ENCODE measurements around the gene KIF3A.

The KIF3A gene

GRCh38 chr5:132673939-132674630 is 63.3 kb downstream of the KIF3A start, which contains the start of gene IL4:
Gene IL4, plus strand, starts transcription at chr5:132673989. Its CDS starts 62 bp downstream, at chr5:132674051.
- Histone ChIP-seq H3K27ac (peak within 1 kb of the TSS; percentile 59 to 88), H3K4me3 (peak within 1 kb of the TSS; percentile 27)
- peak; percentile 58 for DNase-seq (ENCODE audit: low spot score)
- TF ChIP-seq, protein P1, sequence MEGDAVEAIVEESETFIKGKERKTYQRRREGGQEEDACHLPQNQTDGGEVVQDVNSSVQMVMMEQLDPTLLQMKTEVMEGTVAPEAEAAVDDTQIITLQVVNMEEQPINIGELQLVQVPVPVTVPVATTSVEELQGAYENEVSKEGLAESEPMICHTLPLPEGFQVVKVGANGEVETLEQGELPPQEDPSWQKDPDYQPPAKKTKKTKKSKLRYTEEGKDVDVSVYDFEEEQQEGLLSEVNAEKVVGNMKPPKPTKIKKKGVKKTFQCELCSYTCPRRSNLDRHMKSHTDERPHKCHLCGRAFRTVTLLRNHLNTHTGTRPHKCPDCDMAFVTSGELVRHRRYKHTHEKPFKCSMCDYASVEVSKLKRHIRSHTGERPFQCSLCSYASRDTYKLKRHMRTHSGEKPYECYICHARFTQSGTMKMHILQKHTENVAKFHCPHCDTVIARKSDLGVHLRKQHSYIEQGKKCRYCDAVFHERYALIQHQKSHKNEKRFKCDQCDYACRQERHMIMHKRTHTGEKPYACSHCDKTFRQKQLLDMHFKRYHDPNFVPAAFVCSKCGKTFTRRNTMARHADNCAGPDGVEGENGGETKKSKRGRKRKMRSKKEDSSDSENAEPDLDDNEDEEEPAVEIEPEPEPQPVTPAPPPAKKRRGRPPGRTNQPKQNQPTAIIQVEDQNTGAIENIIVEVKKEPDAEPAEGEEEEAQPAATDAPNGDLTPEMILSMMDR (IDR thresholded peaks at IDR 0.05): no peak

- TF ChIP-seq, protein P1 (IDR thresholded peaks at IDR 0.05): no peak
- DNase-seq (ENCODE audit: low spot score): no peak
- H3K27ac ChIP-seq: no peak overlapping the region
Measured at GRCh38 chr5:132673488-132673887, 63.9 kb downstream of the KIF3A start.

DNA sequence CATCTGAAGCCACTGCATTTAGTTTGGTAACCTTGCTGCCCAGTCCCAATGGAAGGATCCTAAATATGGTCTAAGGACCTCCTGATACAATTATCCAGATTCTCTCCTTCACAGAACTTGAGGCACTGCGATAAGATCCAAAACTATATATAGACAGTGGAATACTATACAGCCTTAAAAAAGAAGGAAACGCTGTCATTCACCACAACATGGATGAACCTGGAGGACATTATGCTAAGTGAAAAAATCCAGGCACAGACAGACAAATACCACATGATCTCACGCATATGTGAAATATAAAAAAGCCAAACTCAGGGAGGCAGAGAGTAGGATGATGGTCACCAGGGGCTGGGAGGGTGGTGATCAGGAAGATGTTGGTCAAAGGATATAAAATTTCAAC is 66.3 kb downstream of the KIF3A start:
- no peak overlapping the region for H3K4me3 ChIP-seq
- TF ChIP-seq, protein P1 (IDR thresholded peaks at IDR 0.05): no peak
- DNase-seq (ENCODE audit: low spot score): no peak
- H3K27ac ChIP-seq: no peak overlapping the region

More at GRCh38 chr5:132673488-132673887, 63.9 kb downstream of the KIF3A start:
- H3K4me3 ChIP-seq: no peak overlapping the region

DNA sequence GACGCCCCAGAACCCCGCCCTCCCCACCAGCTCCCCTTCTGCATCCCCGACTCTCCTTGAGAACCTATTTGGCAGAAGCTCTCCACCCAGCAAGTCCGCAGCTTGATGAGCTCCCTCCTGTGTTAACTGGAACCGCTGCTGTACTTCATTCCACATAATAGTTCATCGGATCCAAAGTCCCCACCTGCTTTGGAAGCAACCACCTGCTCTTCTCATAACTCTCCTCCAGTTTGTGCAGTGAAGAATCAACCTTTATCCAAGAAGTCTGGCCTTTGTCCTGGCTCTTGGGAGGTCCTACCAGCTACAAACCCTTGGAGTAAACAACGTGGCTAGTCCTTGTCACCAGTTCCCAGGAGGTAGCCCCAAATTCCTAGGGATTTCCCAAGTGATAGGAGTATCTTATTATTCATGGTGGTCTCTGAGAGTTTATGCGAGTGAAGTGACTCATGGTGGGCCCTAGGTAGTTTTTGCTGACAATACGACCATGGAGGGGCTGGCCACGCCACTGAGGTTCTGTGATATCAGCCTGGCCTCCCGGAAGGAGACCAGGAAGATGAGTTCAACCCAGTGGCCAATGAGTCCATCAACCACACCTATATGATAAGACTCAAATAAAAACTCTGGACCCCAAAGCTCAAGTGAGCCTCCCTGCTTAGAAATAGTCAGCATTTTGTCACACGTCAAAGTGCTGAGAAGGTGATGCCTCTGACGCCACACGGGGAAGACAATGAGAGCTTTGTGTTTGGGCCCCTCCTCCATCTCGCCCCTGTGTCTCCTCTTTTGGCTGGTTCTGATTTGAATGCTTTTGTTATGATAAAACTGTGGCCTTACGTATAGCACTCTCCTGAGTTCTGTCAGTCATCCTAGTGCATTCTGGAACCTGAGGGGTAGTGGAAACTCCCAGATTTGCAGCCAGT is 67.1 kb downstream of the KIF3A start:
- H3K27ac ChIP-seq: no peak overlapping the region
- H3K4me3 ChIP-seq: no peak overlapping the region
- TF ChIP-seq, protein P1 (IDR thresholded peaks at IDR 0.05): no peak
- DNase-seq (ENCODE audit: low spot score): peak; percentile 22

GRCh38 chr5:132669455-132669820 is 67.9 kb downstream of the KIF3A start:
- peak; percentile 58 for DNase-seq (ENCODE audit: low spot score)
- TF ChIP-seq, protein P1 (IDR thresholded peaks at IDR 0.05): no peak
- H3K4me3 ChIP-seq: no peak overlapping the region
- H3K27ac ChIP-seq: no peak overlapping the region

- TF ChIP-seq, protein P1 (IDR thresholded peaks at IDR 0.05): no peak
- H3K27ac ChIP-seq: no peak overlapping the region
- peak; percentile 40 for DNase-seq (ENCODE audit: low spot score)
- H3K4me3 ChIP-seq: no peak overlapping the region
Measured at GRCh38 chr5:132668706-132669454, 68.5 kb downstream of the KIF3A start.
